RWPE1 (cell line): ENCODE results near the gene ATE1.

ENCODE experiments used
- CTCF ChIA-PET: fragments of 350-600 bp; sonication (Branson Sonifier 250); formaldehyde crosslinking; extraction: SDS; loops from one replicate; lab custom pipeline; 2021; lab: Yijun Ruan, JAX
- POLR2A ChIA-PET: fragments of 400-600 bp; formaldehyde crosslinking; extraction: SDS; loops from one replicate; lab custom pipeline; 2020; ENCODE audit warnings: antibody characterized with exemption; ENCODE audit not compliant: low non-redundant PET; lab: Yijun Ruan, JAX
- DNase-seq: peaks from one replicate; pipeline ENCODE4 v3.0.0; 2012; ENCODE audit warnings: low spot score
- H3K27ac ChIP-seq: fragments of 450-650 bp; 2 replicates; pipeline ENCODE4 v1.5.1; 2017
- CTCF ChIP-seq: fragments of 450-650 bp; conservative IDR thresholded peaks from 2 replicates; pipeline ENCODE4 v1.5.1; 2017; ENCODE audit warnings: low read depth, mild to moderate bottlenecking

ATE1 gene

DNA sequence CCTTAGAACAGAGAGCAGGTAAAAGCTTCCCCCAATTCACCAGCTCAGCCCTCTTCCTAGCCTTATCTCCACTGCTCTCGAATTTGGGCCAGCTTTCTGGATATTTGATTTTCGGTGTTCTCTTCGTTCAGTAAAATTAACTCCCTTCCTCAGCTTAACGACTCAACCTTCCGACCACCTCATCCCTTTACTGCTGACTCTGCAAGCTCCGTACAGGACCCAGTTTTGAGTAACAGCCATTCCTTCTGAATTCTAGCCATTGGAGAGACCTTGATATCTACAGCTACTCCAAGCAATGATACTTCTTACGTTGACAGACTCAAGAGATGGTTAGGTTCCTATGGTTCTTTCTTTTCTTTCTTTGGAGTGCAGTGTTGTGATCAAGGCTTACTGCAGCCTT lies 65.8 kb downstream of the ATE1 start:
- ChIA-PET CTCF (interaction anchor here (0.6 kb wide), 1 partner anchor 353 kb away, joined by 3 read pairs; no protein-coding TSS in a partner anchor), POLR2A (no interaction called here)
- no peak overlapping the region for H3K27ac ChIP-seq
- TF ChIP-seq CTCF = no peak
- no peak for DNase-seq

- TF ChIP-seq CTCF = no peak
- ChIA-PET POLR2A (no interaction called here), CTCF (no interaction called here)
- no peak overlapping the region for H3K27ac ChIP-seq
- no peak for DNase-seq
These were observed 67.0 kb downstream of the ATE1 start for GRCh38 chr10:121860810-121861209.

DNA sequence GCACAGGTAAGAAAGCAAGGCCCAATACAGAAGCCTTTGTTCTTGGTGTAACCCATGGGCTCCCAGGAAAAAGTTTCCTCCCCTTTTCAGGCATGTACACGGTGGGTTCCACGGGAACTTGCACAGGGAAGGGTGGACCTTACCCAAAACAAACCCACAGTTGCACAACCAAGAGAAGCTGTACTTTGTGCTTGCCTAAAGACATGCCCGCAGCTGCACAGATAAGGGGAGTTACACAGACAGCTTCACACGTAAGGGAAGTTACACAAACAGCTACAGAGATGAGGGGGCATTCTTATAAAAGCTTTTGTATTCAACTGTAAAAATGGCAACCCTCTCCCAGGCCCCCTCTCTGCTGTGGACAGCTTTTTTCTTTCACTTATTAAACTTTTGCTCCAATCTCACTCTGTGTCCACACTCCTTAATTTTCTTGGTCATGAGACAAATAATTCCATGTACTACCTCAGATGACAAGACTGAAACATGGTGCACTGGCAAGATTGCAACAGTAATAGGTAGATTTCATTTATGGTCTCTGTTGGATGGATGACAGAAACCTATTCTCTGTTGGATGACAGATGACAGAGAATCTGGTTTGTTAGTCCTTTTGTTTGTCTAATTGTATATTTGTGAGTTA lies 72.9 kb downstream of the ATE1 start:
- CTCF ChIA-PET = interaction anchor here (0.7 to 1.5 kb wide), 3 partner anchors 30 to 45 kb away, joined by 4 to 6 read pairs (median 4); no protein-coding TSS in a partner anchor
- POLR2A ChIA-PET = no interaction called here
- no peak for TF ChIP-seq CTCF
- H3K27ac ChIP-seq = no peak overlapping the region
- DNase-seq = no peak

DNA sequence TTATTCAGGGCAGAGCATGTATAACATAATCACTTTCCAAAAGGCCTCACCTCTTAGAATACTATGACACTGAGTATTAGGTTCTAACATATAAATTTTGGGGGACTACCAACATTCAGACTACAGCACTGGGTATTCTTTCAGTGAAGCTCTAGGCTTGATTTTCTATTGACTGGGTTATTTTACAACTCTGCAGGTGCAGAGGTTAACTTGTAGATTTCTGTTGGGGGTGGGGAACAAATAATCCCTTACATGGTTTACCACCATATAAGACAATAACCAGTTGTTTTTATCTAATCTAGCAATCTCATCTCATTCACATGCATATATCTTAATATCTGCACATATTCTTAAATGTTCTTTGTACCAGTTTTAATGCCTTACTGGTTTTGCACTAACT lies 73.9 kb downstream of the ATE1 start:
- TF ChIP-seq CTCF = no peak
- no peak overlapping the region for H3K27ac ChIP-seq
- ChIA-PET POLR2A (no interaction called here), CTCF (interaction anchor here (0.6 to 1.5 kb wide), 4 partner anchors 29 to 1206 kb away, joined by 3 to 6 read pairs (median 4); no protein-coding TSS in a partner anchor)
- no peak for DNase-seq

DNA sequence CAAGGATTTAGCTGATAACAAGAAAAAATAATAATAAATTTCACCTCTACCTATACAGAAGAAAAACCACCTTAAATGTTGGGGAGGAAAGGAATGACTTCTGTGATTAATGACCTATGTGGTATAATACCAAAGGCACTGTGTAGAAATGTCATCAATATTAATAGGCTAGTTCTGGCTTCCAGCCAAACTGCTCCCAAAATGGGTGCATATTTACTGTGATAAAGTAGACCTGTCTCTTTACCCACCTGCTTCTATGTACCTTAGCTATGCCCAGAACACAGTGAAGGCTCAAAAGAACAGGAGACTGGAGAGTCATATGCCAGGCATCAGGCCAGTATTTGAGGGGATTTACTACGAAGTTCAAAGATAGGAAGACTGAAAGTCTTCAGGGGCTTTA lies 76.0 kb downstream of the ATE1 start:
- CTCF ChIA-PET = no interaction called here
- POLR2A ChIA-PET = no interaction called here
- H3K27ac ChIP-seq = no peak overlapping the region
- no peak for TF ChIP-seq CTCF
- DNase-seq = no peak

- POLR2A ChIA-PET = no interaction called here
- DNase-seq = no peak
These were observed 79.7 kb downstream of the ATE1 start for GRCh38 chr10:121848082-121848481.

More at GRCh38 chr10:121848082-121848481, 79.7 kb downstream of the ATE1 start:
- no peak overlapping the region for H3K27ac ChIP-seq
- CTCF ChIA-PET = interaction anchor here (0.6 kb wide), 1 partner anchor 38 kb away, joined by 3 read pairs; no protein-coding TSS in a partner anchor
- no peak for TF ChIP-seq CTCF
